GM19372 (cell line): Measurements from ENCODE around the gene NFIA.
A peak's percentile ranks its signal among the peaks of the same experiment; 100 is the strongest.
"Not testable (repeated sequence)": the region's sequence is repeated elsewhere in the genome, so short reads cannot be mapped to it uniquely, and the experiment has no call there.

Experiments
- ATAC-seq: cut with Tn5 transposase; IDR thresholded peaks from one replicate; pipeline ENCODE4 v1.9.1; 2021; ENCODE audit warnings: mild to moderate bottlenecking, low read depth, moderate library complexity; ENCODE audit not compliant: unreplicated experiment

The NFIA gene

DNA sequence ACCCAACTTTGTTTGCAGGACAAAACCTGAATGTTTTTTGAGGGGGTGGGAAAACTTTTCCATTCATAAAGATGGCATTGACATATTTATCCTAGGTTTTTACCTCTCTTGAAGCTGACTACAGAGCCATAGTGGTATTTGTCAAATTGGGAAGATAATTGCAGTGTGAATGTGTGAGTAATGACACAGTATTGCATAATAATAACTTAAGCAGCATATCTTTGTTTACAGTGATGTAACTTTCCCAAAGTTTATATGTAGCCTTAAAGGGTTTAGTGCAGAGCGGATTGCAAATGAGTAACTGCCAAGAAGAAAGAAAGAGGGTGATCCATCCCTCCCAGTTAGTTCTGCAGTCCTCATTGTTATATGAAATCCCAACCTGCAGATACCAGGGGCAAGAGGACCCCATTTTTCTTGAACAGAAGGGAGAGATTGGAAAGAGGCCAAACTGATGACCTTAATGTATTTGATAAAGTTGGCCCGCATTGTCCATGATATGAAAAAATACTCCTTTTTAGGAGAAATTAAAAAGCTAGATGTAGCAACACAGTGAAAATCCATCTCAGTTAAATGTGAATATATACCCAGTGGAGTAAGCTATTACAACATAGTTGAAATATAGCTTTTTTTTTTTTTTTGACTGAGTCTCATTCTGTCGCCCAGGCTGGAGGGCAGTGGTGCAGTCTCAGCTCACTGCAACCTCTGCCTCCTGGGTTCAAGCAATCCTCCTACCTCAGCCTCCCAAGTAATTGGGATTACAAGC is 23.7 kb upstream of the NFIA start:
- no peak for ATAC-seq

DNA sequence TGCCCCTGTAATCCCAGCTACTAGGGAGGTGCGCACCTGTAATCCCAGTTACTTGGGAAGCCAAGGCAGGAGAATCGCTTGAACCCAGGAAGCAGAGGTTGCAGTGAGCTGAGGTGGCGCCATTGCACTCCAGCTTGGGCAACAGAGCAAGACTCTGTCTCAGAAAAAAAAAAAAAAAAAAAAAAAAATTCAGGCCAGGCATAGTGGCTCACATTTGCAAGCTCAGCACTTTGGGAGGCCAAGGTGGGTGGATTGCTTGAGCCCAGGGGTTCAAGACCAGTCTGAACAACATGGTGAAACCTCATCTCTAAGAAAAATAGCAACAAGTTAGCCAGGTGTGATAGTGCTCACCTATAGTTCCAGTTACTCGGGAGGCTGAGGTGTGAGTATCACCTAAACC is 20.8 kb upstream of the NFIA start:
- ATAC-seq, result not testable (repeated sequence)

DNA sequence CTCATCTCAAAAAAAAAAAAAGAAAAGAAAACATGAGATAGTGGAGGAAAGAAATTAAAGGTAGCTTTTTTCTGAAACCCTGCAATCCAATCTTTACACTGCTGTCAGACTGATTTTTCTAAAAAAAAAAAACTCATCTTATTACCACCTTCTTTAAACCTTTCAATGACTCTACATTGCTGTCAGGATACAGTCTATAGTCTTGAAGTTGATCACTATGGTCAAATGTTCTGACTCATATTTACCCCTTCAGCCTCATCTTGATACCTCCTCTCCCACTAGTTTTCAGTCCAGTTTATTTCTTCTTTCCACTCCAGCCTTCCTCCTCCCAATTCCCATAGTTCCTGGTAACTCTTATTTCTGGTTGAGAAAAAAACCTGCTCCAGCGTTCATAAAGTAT is 17.7 kb upstream of the NFIA start:
- ATAC-seq, result no peak

DNA sequence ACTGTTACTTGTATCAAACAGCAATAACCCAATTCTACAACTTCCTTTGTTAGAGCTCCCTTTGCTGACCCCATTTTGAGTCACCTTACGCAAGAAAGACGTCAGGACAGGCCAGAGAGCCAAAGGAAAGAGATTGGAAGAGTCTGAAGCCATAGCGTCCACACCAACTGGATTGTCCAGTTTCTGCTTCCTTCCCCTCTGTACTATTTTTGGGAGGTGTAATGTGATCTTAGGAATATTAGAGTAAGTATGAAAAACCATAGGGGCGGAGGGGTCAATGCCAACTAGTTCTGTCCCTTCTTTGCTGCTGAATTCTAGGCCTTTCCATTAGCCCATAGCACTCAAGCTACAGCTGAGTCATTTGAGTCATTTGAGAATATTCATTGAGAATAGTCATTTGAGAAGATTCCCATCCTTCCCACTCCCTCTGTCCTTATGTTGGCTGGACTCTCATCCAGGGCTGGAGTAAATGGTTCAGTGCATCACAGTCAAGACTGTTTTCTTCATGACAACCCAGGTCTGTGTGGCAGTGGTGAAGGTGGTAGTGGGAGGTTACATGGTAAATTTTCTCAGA is 14.8 kb upstream of the NFIA start:
- no peak for ATAC-seq

DNA sequence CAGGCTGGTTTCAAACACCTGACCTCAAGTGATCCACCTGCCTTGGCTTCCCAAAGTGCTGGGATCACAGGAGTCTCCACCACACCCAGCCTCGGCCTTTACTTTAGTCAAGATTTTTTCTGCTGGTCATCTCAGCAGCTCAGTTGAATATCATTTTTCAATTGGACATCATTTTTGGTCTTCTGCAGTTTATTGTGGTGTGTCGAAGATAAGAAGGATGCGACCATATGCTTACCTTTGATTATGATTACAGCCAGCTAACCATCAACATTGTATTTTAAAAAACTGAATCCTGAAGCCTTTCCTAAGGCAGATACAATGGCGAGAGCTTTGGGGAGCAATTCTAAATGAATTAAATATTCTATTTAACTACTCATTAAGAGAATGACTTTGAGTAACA is 12.3 kb upstream of the NFIA start:
- no peak for ATAC-seq

DNA sequence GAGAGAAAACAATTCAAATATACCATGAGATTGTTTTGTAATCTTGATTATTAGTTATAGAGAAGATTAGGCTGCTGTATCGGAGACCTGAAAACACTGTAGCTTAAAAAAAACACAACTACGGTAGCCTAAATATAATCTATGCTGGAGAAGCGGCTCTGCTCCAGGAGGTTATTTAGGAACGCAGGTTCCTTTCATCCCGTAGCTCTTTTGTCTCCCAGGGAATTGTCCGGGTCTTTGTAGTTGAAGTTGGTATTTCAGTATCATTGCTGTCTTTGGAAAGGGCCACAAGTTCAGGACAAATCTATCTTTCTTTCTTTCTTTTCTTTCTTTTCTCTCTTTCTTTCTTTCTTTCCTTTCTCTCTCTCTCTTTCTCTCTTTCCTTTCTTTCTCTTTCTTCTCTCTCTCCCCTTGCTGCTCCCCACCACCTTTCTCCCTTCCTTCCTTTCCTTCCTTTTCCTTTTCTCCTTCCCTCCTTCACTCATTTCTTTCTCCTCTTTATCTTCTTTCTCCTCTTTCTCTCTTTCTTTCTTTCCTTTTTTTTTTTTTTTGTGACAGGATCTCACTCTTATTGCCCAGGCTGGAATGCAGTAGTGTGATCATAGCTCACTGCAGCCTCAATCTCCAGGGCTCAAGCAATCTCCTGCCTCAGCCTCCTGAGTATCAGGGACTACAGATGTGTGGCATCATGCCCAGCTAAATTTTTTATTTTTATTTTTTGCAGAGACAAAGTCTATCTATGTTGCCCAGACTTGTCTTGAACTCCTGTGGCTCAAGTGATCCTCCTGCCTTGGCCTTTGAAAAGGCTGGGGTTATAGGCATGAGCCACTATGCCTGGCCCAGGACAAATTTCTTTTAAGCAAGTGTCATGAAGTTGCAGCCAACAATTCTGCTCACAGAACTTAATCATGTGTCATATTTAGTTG is 10.9 kb upstream of the NFIA start:
- ATAC-seq, result no peak

DNA sequence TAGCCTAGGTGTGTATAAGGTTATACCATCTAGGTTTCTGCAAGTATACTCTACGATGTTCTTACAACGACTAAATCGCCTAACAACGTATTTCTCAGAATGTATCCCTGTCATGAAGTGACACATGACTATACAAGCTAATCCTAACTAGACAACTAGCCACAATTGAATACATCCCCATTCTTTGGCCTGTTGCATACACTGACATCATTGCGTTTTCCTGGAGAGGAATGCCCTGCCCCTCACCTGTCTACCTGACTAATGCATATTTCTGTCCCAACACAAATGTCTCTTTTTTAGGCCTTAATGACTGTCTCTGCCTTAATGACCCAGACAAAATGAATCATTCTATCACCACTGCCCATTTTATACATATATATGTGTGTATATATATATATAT is 8.5 kb upstream of the NFIA start:
- ATAC-seq, result no peak

DNA sequence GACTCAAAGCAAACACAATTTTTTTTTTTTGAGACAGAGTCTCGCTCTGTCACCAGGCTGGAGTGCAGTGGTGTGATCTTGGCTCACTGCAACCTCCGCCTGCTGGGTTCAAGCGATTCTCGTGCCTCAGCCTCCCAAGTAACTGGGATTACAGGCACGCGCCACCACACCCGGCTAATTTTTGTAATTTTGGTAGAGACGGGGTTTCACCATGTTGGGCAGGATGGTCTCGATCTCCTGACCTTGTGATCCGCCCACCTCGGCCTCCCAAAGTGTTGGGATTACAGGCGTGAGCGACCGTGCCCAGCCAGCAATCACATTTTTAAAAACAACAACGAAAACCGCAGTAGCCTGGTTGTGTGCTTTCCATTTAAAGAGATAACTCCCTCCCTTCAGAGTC is 6.5 kb upstream of the NFIA start:
- ATAC-seq, result not testable (repeated sequence)

DNA sequence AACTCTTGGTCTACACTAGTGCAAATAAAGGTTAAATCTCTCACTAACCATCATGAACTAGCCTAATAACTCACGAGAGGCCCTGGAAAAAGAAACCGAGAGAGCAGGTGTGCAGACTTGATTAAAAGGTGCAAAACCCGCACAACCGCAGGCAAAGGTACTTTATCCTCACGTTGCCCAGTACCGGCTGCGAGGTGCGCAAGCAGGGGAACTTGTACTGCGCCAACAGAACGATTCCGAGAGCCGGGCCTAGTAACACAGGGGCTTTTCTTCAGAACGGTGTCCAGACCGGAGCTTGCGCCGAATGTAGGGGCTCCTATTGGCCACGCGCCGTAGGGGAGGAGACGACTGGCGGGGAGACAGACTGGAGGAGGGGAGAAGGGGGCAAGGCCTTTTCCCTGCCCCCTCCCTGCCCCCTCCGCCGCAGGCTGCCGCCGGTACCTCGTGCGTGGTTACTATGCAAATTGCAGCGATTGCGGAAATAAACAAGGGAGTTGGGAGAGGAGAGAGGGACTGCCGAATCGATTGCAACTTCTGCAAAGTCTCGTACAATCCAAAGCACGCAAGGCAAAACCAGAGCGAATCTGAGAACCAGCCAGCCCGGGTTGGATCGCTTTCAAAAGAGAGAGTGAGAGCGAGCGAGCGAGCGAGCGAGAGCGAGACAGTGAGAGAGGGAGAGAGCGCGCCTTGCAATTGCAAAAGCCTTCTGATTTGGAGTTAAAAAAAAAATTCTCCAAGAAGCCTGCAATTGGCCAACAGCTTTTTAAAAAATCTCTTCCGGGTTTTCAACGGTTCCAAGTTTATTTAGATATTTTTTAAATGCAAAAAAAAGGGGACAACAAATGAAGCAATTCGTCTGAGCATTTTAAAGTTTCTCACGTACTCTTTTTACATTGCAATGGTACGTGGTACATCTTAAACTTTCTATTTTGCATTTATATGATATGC is 5.4 kb upstream of the NFIA start:
- ATAC-seq, result peak; percentile 73

DNA sequence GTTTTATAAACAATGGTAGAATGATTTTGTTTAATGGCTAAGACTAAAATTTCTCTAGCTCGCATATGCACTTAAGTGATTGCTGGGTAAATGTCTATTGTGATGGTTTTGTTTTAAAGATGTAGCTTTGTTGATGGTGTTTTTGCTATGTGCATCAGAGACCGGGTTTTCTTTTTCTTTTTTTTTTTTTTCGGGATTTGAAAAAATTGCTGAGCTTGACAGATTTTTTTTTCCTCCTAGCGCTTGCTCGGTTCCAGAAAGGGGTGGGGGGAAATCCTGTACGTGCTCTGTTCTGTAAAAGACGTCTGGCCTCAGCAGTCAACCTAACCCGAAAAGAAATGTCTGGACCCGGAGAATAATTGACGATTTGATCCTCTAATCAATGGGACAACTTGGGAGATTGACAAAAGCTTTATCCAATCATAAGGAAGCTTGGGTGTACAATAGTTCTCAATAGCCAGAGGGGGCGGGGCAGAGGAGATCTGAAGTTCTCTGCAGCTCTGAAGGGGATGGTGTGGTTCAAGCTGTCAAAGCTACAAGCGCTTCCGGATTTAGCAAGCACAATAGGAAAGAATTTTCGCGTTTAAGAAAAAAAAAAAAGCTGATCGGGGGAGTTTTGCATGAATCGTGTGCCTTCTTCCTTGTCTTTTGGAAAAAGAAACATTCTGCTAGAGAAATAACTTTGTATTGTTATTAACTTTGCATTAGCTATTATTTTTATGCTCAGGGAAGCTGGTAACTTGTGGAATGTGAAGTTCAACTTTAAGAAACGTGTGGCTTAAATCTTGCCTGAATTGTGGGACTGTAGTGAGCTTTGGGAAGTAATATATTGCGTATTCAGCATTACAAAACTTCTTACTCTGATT is 4.5 kb upstream of the NFIA start:
- peak; percentile 60 for ATAC-seq

DNA sequence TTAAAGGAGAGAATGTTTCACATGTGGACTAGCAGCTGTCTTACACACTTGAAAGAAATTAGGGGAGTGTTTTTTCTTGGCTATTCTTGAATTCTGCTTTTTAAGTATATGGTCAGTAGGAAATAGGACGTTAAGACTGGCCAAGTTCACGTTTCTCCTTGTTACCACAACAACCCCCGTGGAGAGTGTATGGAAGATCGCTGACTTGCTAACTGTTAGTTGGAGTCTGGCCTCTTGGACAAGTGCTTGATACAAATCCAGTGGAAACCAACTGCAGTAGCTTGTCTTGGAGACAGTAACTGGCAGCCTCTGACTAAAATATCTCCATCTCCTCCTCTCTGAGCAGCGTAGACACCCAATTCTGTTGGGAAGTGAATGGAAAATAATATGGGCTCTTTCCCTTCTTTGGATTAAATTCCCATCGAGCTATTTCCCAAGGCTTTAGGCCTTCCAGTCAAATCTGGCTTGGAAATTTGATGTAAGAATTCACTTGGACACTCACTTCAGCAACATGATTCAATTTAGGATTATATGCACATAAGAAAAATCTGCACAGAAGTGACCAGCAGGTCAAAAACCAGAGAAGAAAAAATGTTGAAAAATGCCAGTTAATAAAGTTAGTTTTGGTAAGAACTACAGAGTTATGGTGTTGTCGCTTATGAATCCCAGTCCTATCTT is 3.6 kb upstream of the NFIA start:
- no peak for ATAC-seq

DNA sequence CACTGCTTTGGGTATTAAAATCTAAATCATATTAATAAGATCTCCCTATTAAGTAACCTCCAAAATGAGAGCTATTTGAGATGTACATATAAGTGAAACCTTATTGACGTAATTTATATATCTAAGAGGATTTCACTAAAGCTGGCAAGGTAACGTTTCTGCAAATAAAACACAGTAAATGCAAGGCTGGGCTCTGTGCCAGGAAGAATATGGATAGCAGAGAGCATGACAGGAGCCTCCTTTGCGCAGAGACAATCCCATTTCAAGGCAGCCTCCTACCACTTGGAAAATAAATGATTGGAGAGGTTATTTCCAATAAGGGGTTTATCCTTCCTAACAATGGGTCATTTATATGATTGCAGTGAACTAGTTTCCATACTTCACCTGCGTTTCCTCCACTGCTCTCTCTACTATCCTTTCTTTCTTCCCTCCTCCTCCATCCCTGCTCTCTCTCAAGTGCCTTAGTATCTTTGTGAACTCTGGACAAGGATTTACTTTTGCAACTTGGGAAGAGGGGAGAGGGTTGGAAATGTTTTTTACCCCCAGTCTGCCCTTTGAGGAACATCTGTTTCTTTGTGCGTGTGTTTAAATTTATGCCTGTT is 3.0 kb upstream of the NFIA start:
- no peak for ATAC-seq

DNA sequence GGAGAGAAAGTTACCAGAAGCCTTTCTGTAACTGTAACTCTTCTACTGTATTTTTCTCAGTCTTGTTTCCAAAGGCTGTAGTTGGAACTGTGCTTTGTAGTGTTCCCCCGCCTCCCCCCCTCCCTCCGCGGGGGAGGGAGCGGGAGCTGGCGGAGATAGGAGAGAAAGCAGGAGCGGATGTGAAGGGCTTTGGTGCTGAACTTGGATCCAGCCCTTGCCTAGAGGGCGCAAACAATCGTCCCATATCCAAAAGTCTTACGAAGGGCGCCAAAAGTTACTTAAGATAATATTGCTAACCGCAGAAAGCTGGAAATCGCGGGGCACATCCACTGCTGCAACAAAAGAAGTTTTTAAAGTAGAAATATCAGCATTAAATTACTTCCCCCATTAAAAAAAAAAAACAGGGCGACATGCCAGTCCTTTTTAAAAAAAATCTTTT is 2.4 kb upstream of the NFIA start:
- ATAC-seq, result no peak

DNA sequence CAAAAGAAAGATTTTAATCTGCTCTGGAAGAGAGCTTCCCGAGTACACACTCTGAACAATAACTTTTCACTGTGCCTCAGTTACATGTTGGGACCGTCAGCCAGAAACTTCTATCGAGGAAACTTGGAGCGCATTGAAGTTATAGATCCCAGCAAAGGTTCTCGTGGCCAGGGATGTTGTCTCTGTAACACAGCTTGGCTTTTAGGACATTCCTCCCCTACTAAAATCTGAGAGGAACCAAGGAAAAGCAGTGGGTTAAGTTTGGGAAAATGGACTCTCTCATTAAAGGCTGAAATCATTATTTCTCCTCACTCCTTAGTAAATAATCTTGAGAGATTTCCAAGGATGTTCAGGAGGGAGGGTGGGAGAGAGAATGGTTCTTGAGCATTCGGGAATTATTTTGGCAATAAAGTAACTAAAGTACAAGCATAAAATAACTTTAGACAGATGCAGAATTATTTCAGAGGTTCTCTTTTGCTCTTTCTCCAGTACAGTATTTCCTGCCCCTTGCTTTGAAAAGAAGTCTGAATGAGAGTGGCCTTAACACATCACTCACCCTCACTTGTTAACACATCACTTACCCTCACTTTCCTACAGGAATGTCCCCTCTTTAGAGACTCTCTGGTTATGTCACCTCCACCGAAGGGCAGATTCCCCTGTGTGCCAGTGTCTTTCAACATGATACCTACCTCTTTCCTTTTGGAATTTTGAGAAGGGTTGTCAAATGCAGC is 1.8 kb upstream of the NFIA start:
- ATAC-seq, result no peak

DNA sequence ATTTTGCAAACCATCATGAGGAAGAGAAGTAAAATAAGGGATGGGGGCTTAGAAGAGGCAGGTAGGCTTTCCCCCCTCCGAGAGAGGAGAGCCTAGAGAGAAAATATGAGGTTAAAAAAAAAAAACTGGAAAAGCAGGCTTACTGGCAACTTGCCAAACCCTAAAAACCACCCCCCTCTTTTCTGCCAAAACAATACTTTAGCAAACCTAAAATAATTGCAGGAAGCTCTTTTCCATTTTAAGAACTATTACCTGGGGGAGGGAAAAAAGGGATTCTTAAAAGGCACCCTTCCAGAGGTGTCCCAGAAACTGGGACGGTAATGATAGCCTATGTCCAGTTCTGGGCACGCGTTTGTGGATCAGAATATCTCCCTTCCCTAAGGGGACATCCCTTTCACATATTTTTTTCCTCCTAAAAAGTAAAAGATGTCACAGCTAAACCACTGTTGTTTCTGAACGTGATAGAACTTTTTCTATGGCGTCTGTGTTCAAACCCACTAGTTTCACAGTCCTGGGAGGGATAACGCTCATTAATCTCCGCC is 1.1 kb upstream of the NFIA start:
- ATAC-seq, result no peak

DNA sequence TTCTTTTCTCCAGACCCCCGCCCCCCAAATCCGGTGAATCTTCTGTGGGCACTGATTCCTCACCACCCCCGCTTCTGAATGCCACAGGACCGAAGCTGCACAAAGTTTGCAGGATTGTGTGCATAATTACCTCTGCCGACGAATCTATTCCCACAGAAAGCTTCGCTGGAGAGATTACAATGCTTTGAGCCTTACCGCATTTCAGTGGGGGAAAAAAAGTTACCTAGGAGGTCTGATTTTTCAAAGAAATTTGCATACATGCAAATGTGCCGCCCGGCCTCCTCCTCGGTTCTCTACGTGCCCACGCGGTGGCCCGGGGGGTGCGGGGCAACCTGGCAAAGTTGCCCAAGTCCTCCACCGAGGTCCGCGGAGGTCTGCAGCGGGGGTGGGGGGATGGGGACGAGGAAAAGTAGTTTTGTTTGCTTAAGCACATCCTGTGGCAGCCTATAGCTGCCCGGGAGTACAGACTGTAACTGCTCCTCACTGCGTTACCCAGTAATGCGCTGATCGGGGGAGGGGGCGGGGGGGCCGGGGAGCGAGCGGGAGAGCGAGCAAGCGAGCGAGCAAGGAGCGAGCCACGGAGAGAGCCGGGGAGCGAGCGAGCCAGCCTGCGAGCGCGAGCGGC is 563 bp upstream of the NFIA start:
- no peak for ATAC-seq
